Astrocyte (in vitro differentiated cells and primary cell): ENCODE measurements around the gene NPB.

Source experiments
- CTCF ChIP-seq: IDR thresholded peaks from 2 replicates; pipeline ENCODE4 v1.5.1; 2011; ENCODE audit warnings: low read depth, mild to moderate bottlenecking, inconsistent platforms, low read length, moderate library complexity; ENCODE audit not compliant: insufficient read depth
- EZH2 ChIP-seq: IDR thresholded peaks from 2 replicates; pipeline ENCODE4 v1.6.1; 2012; ENCODE audit warnings: mild to moderate bottlenecking, low read length, inconsistent platforms; ENCODE audit not compliant: insufficient read depth

GRCh38 chr17:81870131-81870980, 31.7 kb upstream of the NPB start:
- no peak for TF ChIP-seq CTCF
- no peak for TF ChIP-seq EZH2
